GM23338 (cell line): ENCODE data around the gene SERPINB12. TPM values are rescaled to one million over a fixed set of nuclear protein-coding genes. Genes with fewer than 3 reads are reported as not detected.

Experiments
- ATAC-seq: fragments of 200-7000 bp; cut with Tn5 transposase; 3 replicates; pipeline ENCODE4 v1.9.1; 2020
- DNase-seq: peaks from one replicate; pipeline ENCODE4 v3.0.0-alpha.2; 2015; ENCODE audit warnings: low spot score
- H2AFZ ChIP-seq: fragments of 200-600 bp; sonication (generic); 2 replicates; pipeline ENCODE4 v1.8.0; 2016; ENCODE audit warnings: antibody characterized with exemption, mild to moderate bottlenecking, moderate library complexity
- H3F3A ChIP-seq: fragments of 200-600 bp; sonication (generic); replicated peaks from 2 replicates; pipeline ENCODE4 v1.8.0; 2017; ENCODE audit warnings: antibody characterized with exemption, mixed run types, low read depth
- H3K27ac ChIP-seq: fragments of 200-600 bp; sonication (generic); 2 replicates; pipeline ENCODE4 v1.6.1; 2016; ENCODE audit warnings: low read depth
- H3K27me3 ChIP-seq: fragments of 200-600 bp; sonication (generic); 2 replicates; pipeline ENCODE4 v1.8.0; 2016; ENCODE audit warnings: mild to moderate bottlenecking, mixed run types, moderate library complexity; ENCODE audit not compliant: insufficient read depth
- H3K36me3 ChIP-seq: fragments of 200-600 bp; sonication (generic); 2 replicates; pipeline ENCODE4 v1.8.0; 2016; ENCODE audit warnings: mild to moderate bottlenecking; ENCODE audit not compliant: insufficient read depth
- H3K4me1 ChIP-seq: fragments of 200-600 bp; sonication (generic); 2 replicates; pipeline ENCODE4 v1.8.0; 2016; ENCODE audit warnings: mild to moderate bottlenecking, moderate library complexity; ENCODE audit not compliant: insufficient read depth
- H3K4me2 ChIP-seq: fragments of 200-600 bp; sonication (generic); 2 replicates; pipeline ENCODE4 v1.7.1; 2017; ENCODE audit warnings: mixed run types
- H3K4me3 ChIP-seq: fragments of 200-600 bp; sonication (generic); 2 replicates; pipeline ENCODE4 v1.6.1; 2016; ENCODE audit warnings: mixed run types
- H3K79me2 ChIP-seq: fragments of 200-600 bp; sonication (generic); replicated peaks from 2 replicates; pipeline ENCODE4 v1.8.0; 2017; ENCODE audit warnings: mild to moderate bottlenecking; ENCODE audit not compliant: insufficient read depth
- H3K9me2 ChIP-seq: fragments of 200-600 bp; sonication (generic); 2 replicates; pipeline ENCODE4 v1.8.0; 2017; ENCODE audit not compliant: insufficient read depth
- H4K20me1 ChIP-seq: fragments of 200-600 bp; sonication (generic); replicated peaks from 2 replicates; pipeline ENCODE4 v1.8.0; 2017; ENCODE audit warnings: mild to moderate bottlenecking; ENCODE audit not compliant: insufficient read depth
- H3K27ac Mint-ChIP-seq: 2 replicates; pipeline ENCODE4 v1.8.0; 2020; ENCODE audit warnings: inconsistent platforms, mild to moderate bottlenecking, moderate library complexity, mixed read lengths
- H3K27me3 Mint-ChIP-seq: 3 replicates; pipeline ENCODE4 v1.8.0; 2022; ENCODE audit warnings: low read depth, mild to moderate bottlenecking, moderate library complexity, mixed read lengths, inconsistent platforms; ENCODE audit not compliant: insufficient read depth, poor library complexity
- H3K36me3 Mint-ChIP-seq: 3 replicates; pipeline ENCODE4 v1.8.0; 2021; ENCODE audit warnings: low read depth, mild to moderate bottlenecking, inconsistent platforms, moderate library complexity, mixed read lengths
- H3K4me1 Mint-ChIP-seq: 3 replicates; pipeline ENCODE4 v1.8.0; 2020; ENCODE audit warnings: mild to moderate bottlenecking, inconsistent platforms, mixed read lengths
- H3K4me3 Mint-ChIP-seq: 3 replicates; pipeline ENCODE4 v1.8.0; 2021; ENCODE audit warnings: moderate library complexity, mild to moderate bottlenecking, inconsistent platforms, mixed read lengths
- H3K9me3 Mint-ChIP-seq: 3 replicates; pipeline ENCODE4 v1.8.0; 2020; ENCODE audit warnings: moderate library complexity, mild to moderate bottlenecking, inconsistent platforms, mixed read lengths
- CREB1 ChIP-seq: fragments of 250-450 bp; sonication (Bioruptor Pico); IDR thresholded peaks from 2 replicates; pipeline ENCODE4 v1.5.0; 2020; ENCODE audit warnings: low read depth, mild to moderate bottlenecking, moderate library complexity
- ETS1 ChIP-seq: IDR thresholded peaks from 2 replicates; pipeline ENCODE4 v1.6.1; 2016; ENCODE audit warnings: antibody characterized with exemption
- EZH2 ChIP-seq: fragments of 200-600 bp; sonication (generic); IDR thresholded peaks from one replicate; pipeline ENCODE4 v1.8.0; 2017; ENCODE audit warnings: antibody characterized with exemption, mild to moderate bottlenecking, low read depth; ENCODE audit not compliant: unreplicated experiment
- EZH2phosphoT487 ChIP-seq: fragments of 200-600 bp; sonication (generic); IDR thresholded peaks from one replicate; pipeline ENCODE4 v1.8.1; 2018; ENCODE audit warnings: antibody characterized with exemption; ENCODE audit not compliant: unreplicated experiment
- JUNB ChIP-seq: IDR thresholded peaks from one replicate; pipeline ENCODE4 v1.6.1; 2016; ENCODE audit warnings: antibody characterized with exemption; ENCODE audit not compliant: unreplicated experiment
- NANOG ChIP-seq: IDR thresholded peaks from 2 replicates; pipeline ENCODE4 v1.6.1; 2016; ENCODE audit warnings: antibody characterized with exemption, borderline replicate concordance
- POLR2AphosphoS5 ChIP-seq: IDR thresholded peaks from 2 replicates; pipeline ENCODE4 v1.6.1; 2016; ENCODE audit warnings: antibody characterized with exemption, low read depth
- STAT1 ChIP-seq: IDR thresholded peaks from one replicate; pipeline ENCODE4 v1.6.1; 2016; ENCODE audit warnings: antibody characterized with exemption; ENCODE audit not compliant: unreplicated experiment
- ZNF114 ChIP-seq: fragments of 250-450 bp; sonication (Bioruptor Pico); IDR thresholded peaks from 2 replicates; pipeline ENCODE4 v1.5.0; 2020; ENCODE audit warnings: mild to moderate bottlenecking, moderate library complexity
- ZNF331 ChIP-seq: fragments of 250-450 bp; sonication (Bioruptor Pico); IDR thresholded peaks from 2 replicates; pipeline ENCODE4 v1.5.0; 2020; ENCODE audit warnings: low read depth, mild to moderate bottlenecking, moderate library complexity
- ZNF462 ChIP-seq: fragments of 250-450 bp; sonication (Bioruptor Pico); IDR thresholded peaks from 2 replicates; pipeline ENCODE4 v1.5.0; 2020; ENCODE audit warnings: mild to moderate bottlenecking, moderate library complexity
- polyA plus RNA-seq: library from polyadenylated mRNA; unstranded; fragments of >200 nt; fragmentation: Nextera tagmentation; extraction: Ambion mirVana; gene quantifications from 2 replicates; pipeline ENCODE4 v1.2.1, GENCODE V29; 2016
- total RNA-seq: library from RNA; depleted of rRNA; stranded (reverse); fragments of >200 nt; shearing (Covaris generic); gene quantifications from 2 replicates; pipeline ENCODE4 v1.2.3, GENCODE V29; 2014
- TF ChIP-seq, protein P1 (sequence below), 2 experiments: fragments of 200-600 bp in 1 of 2; sonication (generic) in 1 of 2; conservative IDR thresholded peaks; 2 replicates each; pipeline versions ENCODE4 v1.5.1 to v1.6.1; 2016 to 2017; ENCODE audit warnings: antibody characterized with exemption in 2 of 2, low read depth in 2 of 2, mild to moderate bottlenecking in 2 of 2, moderate library complexity in 1 of 2
- TF ChIP-seq, protein P2 (sequence below): IDR thresholded peaks from one replicate; pipeline ENCODE4 v1.6.1; 2018; ENCODE audit warnings: antibody characterized with exemption; ENCODE audit not compliant: unreplicated experiment

Gene SERPINB12
- total and polyA plus RNA-seq, 2 experiments from 2014 or later = not detected

GRCh38 chr18:63617915-63618234 lies 75.7 kb downstream of the SERPINB12 start:
- no peak overlapping the region for H3K4me2 ChIP-seq
- no peak overlapping the region for H2AFZ ChIP-seq
- no peaks in the 10 kb centered on the region for H3K79me2 ChIP-seq
- peaks cover 9% of the 10 kb centered on the region for H3K9me2 ChIP-seq
- Mint-ChIP-seq H3K36me3 (no peaks in the 10 kb centered on the region), H3K4me1 (peaks cover 8% of the 10 kb centered on the region; the same call in 2 of the 3 replicates), H3K27me3 (no peaks in the 10 kb centered on the region), H3K4me3 (no peak overlapping the region), H3K27ac (no peak overlapping the region), H3K9me3 (peaks cover 8% of the 10 kb centered on the region)
- H3F3A ChIP-seq = no peaks in the 10 kb centered on the region
- no peak overlapping the region for H3K27ac ChIP-seq
- no peak for ATAC-seq
- no peaks in the 10 kb centered on the region for H4K20me1 ChIP-seq
- no peak for TF ChIP-seq STAT1
- no peak for TF ChIP-seq ZNF114 (CRISPR knock-in tag)
- TF ChIP-seq ZNF462 (CRISPR knock-in tag) = no peak
- TF ChIP-seq ZNF331 (CRISPR knock-in tag) = no peak
- TF ChIP-seq ETS1 = no peak
- no peak for TF ChIP-seq CREB1 (CRISPR knock-in tag)
- TF ChIP-seq EZH2phosphoT487 = no peak
- no peak for TF ChIP-seq NANOG
- TF ChIP-seq, protein P1, sequence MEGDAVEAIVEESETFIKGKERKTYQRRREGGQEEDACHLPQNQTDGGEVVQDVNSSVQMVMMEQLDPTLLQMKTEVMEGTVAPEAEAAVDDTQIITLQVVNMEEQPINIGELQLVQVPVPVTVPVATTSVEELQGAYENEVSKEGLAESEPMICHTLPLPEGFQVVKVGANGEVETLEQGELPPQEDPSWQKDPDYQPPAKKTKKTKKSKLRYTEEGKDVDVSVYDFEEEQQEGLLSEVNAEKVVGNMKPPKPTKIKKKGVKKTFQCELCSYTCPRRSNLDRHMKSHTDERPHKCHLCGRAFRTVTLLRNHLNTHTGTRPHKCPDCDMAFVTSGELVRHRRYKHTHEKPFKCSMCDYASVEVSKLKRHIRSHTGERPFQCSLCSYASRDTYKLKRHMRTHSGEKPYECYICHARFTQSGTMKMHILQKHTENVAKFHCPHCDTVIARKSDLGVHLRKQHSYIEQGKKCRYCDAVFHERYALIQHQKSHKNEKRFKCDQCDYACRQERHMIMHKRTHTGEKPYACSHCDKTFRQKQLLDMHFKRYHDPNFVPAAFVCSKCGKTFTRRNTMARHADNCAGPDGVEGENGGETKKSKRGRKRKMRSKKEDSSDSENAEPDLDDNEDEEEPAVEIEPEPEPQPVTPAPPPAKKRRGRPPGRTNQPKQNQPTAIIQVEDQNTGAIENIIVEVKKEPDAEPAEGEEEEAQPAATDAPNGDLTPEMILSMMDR (conservative IDR thresholded peaks at IDR 0.05; ENCODE audit: low read depth in 2 of 2) = no peak
- TF ChIP-seq JUNB = no peak
- TF ChIP-seq, protein P2, sequence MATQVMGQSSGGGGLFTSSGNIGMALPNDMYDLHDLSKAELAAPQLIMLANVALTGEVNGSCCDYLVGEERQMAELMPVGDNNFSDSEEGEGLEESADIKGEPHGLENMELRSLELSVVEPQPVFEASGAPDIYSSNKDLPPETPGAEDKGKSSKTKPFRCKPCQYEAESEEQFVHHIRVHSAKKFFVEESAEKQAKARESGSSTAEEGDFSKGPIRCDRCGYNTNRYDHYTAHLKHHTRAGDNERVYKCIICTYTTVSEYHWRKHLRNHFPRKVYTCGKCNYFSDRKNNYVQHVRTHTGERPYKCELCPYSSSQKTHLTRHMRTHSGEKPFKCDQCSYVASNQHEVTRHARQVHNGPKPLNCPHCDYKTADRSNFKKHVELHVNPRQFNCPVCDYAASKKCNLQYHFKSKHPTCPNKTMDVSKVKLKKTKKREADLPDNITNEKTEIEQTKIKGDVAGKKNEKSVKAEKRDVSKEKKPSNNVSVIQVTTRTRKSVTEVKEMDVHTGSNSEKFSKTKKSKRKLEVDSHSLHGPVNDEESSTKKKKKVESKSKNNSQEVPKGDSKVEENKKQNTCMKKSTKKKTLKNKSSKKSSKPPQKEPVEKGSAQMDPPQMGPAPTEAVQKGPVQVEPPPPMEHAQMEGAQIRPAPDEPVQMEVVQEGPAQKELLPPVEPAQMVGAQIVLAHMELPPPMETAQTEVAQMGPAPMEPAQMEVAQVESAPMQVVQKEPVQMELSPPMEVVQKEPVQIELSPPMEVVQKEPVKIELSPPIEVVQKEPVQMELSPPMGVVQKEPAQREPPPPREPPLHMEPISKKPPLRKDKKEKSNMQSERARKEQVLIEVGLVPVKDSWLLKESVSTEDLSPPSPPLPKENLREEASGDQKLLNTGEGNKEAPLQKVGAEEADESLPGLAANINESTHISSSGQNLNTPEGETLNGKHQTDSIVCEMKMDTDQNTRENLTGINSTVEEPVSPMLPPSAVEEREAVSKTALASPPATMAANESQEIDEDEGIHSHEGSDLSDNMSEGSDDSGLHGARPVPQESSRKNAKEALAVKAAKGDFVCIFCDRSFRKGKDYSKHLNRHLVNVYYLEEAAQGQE = no peak
- TF ChIP-seq POLR2AphosphoS5 = no peak
- TF ChIP-seq EZH2 = no peak
- no peak for DNase-seq
- no peaks in the 10 kb centered on the region for H3K36me3 ChIP-seq
- H3K4me1 ChIP-seq = peaks cover 9% of the 10 kb centered on the region
- H3K4me3 ChIP-seq = no peak overlapping the region
- no peaks in the 10 kb centered on the region for H3K27me3 ChIP-seq
